T-helper 17 cell (primary cell): ENCODE results near the gene KANSL1. TPM values are rescaled to one million over a fixed set of nuclear protein-coding genes. Genes with fewer than 3 reads are reported as not detected.
A peak's percentile ranks its signal among the peaks of the same experiment; 100 is the strongest.

Experiments used
- ATAC-seq: fragments of 150-1000 bp; cut with Tn5 transposase; 2 replicates; pipeline ENCODE4 v1.10.0; 2021; ENCODE audit warnings: mild to moderate bottlenecking, moderate library complexity
- DNase-seq, 3 donors: peaks; one replicate each; pipeline versions ENCODE4 v3.0.0 to v3.0.0-alpha.2; 2020 to 2021
- H3K9me3 ChIP-seq: one replicate; pipeline ENCODE4 v1.7.0; 2013; ENCODE audit warnings: low read length, mild to moderate bottlenecking; ENCODE audit not compliant: control insufficient read depth, poor library complexity, severe bottlenecking
- H3K27ac Mint-ChIP-seq: one replicate; pipeline ENCODE4 v1.8.0; 2022; ENCODE audit warnings: mild to moderate bottlenecking, moderate library complexity, mixed read lengths
- H3K27me3 Mint-ChIP-seq: one replicate; pipeline ENCODE4 v1.8.0; 2022; ENCODE audit warnings: mixed read lengths
- H3K36me3 Mint-ChIP-seq: one replicate; pipeline ENCODE4 v1.8.0; 2022; ENCODE audit warnings: low read depth, mixed read lengths
- H3K4me1 Mint-ChIP-seq: one replicate; pipeline ENCODE4 v1.8.0; 2022; ENCODE audit warnings: mild to moderate bottlenecking, mixed read lengths
- H3K4me3 Mint-ChIP-seq: one replicate; pipeline ENCODE4 v1.8.0; 2022; ENCODE audit warnings: mild to moderate bottlenecking, moderate library complexity, mixed read lengths
- total RNA-seq, 4 donors: library from RNA in 2 of 4; stranded (reverse) in 2 of 4; gene quantifications; one replicate each; pipeline ENCODE4 v1.2.3 and lab custom pipeline; 2022 to 2026

Gene KANSL1
- total RNA-seq, 2 donors from 2014 or later: 142 to 187 TPM

DNA sequence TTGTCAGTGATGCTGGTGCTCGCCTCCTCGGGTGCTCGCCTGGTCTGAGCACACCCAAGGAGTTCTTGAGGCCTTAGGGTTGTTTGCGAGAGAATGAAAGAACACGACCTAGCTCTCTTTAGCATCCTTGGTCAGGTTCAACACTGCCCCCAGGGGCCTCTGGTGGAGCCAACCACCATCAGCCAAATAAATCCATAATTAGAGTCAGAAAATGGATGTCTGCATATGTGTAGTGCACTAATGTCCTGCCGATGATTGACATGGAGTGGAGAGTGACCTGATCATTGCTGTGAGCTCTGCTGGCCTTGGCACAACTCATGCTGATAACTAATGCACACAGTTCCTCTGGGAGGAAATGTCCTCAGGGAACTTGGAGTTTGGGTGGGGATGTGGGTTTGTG, 202.3 kb downstream of the KANSL1 start:
- Mint-ChIP-seq H3K27ac (no peak overlapping the region), H3K36me3 (peaks cover 4% of the 10 kb centered on the region), H3K4me3 (no peak overlapping the region), H3K27me3 (peaks cover 3% of the 10 kb centered on the region), H3K4me1 (peaks cover 1% of the 10 kb centered on the region)
- no peaks in the 10 kb centered on the region for H3K9me3 ChIP-seq
- ATAC-seq (no peak), DNase-seq (no peak)

DNA sequence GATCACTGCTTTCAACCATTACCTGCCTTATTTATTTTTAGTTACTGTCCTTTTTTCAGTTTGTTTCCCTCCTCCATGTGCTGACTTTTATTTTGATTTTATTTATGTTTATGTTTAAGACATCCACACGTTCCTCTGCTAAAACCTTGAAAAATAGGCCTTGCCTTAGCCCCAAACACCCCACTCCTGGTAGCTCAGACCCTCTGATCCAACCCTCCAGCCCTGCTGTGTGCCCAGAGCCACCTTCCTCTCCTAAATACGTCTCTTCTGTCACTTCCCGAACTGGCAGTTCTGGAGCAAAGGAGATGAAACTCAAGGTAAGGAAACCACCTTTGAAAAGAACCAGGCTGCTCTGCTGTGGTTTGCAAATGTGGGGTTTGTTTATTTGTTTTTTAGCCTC, 203.5 kb downstream of the KANSL1 start:
- peaks cover 7% of the 10 kb centered on the region for H3K27me3 Mint-ChIP-seq
- H3K27ac Mint-ChIP-seq: no peak overlapping the region
- no peaks in the 10 kb centered on the region for H3K9me3 ChIP-seq
- no peak for DNase-seq
- H3K4me1 Mint-ChIP-seq: peaks cover 8% of the 10 kb centered on the region
- no peak for ATAC-seq
- H3K4me3 Mint-ChIP-seq: no peak overlapping the region
- H3K36me3 Mint-ChIP-seq: peaks cover 3% of the 10 kb centered on the region

DNA sequence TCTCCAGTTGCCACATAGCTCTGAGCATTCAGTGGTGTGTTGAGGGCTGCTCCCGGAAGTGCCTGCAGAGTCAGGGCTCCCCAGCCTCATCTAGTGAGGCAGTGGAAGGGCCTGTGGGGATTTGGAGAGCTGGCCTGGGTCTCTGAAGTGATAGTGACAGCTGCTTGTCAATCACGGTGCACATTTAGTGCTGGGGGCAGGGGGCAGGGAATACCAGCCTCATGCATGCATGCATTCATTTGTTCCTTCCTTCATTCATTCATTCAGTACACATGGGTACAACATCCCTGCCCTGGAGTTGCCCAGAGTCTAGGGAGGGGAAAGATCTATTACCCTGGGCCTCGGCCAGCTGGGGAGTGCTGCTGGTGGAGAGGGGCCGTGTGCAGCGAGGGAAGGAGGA, 205.5 kb downstream of the KANSL1 start:
- peaks cover 7% of the 10 kb centered on the region for H3K27me3 Mint-ChIP-seq
- H3K27ac Mint-ChIP-seq: no peak overlapping the region
- no peak for ATAC-seq
- no peak for DNase-seq
- peaks cover 8% of the 10 kb centered on the region for H3K4me1 Mint-ChIP-seq
- peaks cover 3% of the 10 kb centered on the region for H3K36me3 Mint-ChIP-seq
- H3K4me3 Mint-ChIP-seq: no peak overlapping the region
- no peaks in the 10 kb centered on the region for H3K9me3 ChIP-seq

DNA sequence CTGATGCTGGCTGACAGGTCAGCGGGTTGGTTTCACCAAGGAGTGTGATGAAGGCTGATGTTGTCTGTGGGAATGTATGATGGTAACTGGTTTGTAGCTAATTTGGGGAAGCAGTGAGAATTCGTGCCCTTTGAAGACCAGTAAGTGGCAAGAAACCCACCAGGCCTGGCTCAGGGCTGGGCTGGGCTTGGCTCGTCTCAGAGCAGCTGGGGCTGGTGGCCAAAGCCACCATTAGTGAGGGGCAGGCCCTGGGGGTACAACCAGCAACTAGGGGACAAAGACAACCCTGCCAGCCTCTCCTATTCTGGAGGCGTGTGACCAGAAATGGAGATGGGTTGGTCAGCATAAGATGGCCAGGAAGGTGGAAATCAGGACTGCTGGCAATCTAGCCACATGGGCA, 207.2 kb downstream of the KANSL1 start:
- peaks cover 9% of the 10 kb centered on the region for H3K27me3 Mint-ChIP-seq
- no peaks in the 10 kb centered on the region for H3K9me3 ChIP-seq
- H3K4me3 Mint-ChIP-seq: no peak overlapping the region
- H3K27ac Mint-ChIP-seq: no peak overlapping the region
- peaks cover 3% of the 10 kb centered on the region for H3K36me3 Mint-ChIP-seq
- DNase-seq (no peak), ATAC-seq (no peak)
- H3K4me1 Mint-ChIP-seq: peaks cover 8% of the 10 kb centered on the region

DNA sequence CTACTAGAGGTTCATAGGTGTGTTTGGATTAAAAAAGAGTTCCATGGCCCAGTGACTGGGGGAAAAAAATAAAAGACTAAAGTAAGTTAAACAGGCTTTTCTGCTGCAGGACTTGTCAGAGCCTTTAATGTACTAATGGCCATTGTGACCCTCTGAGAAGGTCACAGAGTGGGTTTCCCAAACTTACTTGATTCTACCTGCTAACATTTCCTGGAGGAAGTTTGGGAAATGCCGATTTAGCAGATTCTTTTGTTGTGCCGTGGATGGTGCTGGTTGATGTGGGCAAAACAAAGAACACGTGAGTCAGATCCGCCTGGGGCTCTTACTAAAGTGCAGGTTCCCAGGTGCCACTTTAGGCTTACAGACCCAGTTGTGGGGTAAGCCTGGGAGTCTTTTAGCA, 207.8 kb downstream of the KANSL1 start:
- Mint-ChIP-seq H3K4me3 (no peak overlapping the region), H3K36me3 (peaks cover 3% of the 10 kb centered on the region), H3K27ac (peak overlapping the region; percentile 73), H3K4me1 (peaks cover 8% of the 10 kb centered on the region), H3K27me3 (peaks cover 12% of the 10 kb centered on the region)
- ATAC-seq (no peak), DNase-seq (no peak)
- no peaks in the 10 kb centered on the region for H3K9me3 ChIP-seq

DNA sequence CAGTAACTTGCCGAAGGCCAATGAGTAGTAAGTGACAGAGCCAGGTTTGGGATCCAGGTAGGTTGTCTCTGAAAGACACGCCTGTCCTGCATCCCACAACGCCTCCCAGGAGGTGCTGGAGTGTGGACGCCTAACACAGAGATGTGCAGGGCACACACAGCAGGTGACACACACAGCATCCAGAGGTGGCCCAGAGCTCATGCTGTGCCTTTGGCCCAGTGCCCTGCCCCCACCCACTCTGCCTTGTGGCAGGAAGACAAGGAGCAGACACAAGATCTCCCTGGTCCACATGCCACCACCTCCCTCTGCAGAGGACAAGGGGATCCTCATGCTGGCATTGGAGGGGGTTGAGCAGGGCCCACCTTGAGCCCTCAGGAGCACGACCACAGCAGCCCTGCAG, 208.9 kb downstream of the KANSL1 start:
- Mint-ChIP-seq H3K27ac (no peak overlapping the region), H3K36me3 (peaks cover 3% of the 10 kb centered on the region), H3K4me3 (no peak overlapping the region), H3K4me1 (peaks cover 8% of the 10 kb centered on the region), H3K27me3 (peaks cover 12% of the 10 kb centered on the region)
- ATAC-seq (no peak), DNase-seq (no peak)
- no peaks in the 10 kb centered on the region for H3K9me3 ChIP-seq

DNA sequence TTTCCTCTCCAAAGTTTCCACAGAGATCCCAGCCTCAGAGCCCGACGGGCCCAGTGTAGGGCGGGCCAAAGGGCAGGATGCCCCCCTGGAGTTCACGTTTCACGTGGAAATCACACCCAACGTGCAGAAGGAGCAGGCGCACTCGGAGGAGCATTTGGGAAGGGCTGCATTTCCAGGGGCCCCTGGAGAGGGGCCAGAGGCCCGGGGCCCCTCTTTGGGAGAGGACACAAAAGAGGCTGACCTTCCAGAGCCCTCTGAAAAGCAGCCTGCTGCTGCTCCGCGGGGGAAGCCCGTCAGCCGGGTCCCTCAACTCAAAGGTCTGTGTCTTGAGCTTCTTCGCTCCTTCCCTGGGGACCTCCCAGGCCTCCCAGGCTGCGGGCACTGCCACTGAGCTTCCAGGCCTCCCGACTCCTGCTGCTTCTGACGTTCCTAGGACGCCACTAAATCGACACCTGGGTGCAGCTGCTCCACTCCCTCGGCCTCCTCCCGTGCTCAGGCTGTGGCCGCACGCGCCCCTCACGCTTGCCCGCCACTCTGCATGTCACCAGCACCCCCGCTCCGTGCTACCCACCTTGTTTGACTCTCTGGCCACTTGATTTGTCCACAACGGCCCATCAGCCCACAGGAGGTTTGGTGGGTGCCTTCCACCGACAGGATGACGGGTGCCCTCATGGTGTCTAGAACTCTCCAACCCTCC, 209.5 kb downstream of the KANSL1 start:
- H3K4me1 Mint-ChIP-seq: peaks cover 8% of the 10 kb centered on the region

DNA sequence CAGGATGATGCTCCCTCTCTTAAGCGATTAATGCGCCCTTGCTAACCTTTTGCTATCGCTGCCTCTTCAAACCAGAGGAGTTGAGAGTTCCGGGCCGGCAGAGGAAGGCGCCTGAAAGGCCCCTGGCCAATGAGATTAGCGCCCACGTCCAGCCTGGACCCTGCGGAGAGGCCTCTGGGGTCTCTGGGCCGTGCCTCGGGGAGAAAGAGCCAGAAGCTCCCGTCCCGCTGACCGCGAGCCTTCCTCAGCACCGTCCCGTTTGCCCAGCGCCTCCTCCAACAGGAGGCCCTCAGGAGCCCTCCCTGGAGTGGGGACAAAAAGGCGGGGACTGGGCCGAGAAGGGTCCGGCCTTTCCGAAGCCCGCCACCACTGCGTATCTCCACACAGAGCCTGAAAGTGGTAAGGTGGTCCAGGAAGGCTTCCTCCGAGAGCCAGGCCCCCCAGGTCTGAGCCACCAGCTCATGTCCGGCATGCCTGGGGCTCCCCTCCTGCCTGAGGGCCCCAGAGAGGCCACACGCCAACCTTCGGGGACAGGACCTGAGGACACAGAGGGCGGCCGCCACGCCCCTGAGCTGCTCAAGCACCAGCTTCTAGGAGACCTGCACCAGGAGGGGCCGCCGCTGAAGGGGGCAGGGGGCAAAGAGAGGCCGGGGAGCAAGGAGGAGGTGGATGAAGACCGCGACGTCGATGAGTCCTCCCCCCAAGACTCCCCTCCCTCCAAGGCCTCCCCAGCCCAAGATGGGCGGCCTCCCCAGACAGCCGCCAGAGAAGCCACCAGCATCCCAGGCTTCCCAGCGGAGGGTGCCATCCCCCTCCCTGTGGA, 210.2 kb downstream of the KANSL1 start:
- peaks cover 3% of the 10 kb centered on the region for H3K36me3 Mint-ChIP-seq
- no peak for ATAC-seq
- peaks cover 12% of the 10 kb centered on the region for H3K27me3 Mint-ChIP-seq
- no peak overlapping the region for H3K4me3 Mint-ChIP-seq
- no peak overlapping the region for H3K27ac Mint-ChIP-seq
- H3K4me1 Mint-ChIP-seq: peaks cover 8% of the 10 kb centered on the region
- DNase-seq: no peak
- no peaks in the 10 kb centered on the region for H3K9me3 ChIP-seq

More for the DNA sequence above, 209.5 kb downstream of the KANSL1 start:
- DNase-seq (no peak), ATAC-seq (no peak)
- H3K4me3 Mint-ChIP-seq: no peak overlapping the region
- peaks cover 3% of the 10 kb centered on the region for H3K36me3 Mint-ChIP-seq
- peaks cover 12% of the 10 kb centered on the region for H3K27me3 Mint-ChIP-seq
- no peak overlapping the region for H3K27ac Mint-ChIP-seq
- H3K9me3 ChIP-seq: no peaks in the 10 kb centered on the region

DNA sequence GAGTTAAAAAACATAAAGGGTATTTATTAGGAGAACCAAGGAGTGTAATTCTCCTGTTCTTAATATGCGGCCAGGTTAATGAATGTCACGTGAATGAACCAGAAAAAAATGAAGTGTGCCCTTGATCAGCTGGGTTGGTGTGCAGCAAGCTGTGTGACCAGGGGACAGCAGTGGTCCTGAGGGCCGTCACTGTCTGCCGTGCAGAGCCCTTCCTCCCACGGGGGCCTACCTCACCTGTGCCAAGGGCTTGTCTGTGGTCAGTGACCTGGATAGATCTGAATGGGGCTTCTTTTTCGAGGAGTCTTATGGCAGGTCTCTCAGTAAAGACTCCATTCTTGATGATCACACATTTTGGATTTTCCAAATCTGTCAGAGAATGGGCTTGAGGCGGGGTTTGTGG, 211.9 kb downstream of the KANSL1 start:
- H3K4me1 Mint-ChIP-seq: peaks cover 8% of the 10 kb centered on the region
- peaks cover 3% of the 10 kb centered on the region for H3K36me3 Mint-ChIP-seq

DNA sequence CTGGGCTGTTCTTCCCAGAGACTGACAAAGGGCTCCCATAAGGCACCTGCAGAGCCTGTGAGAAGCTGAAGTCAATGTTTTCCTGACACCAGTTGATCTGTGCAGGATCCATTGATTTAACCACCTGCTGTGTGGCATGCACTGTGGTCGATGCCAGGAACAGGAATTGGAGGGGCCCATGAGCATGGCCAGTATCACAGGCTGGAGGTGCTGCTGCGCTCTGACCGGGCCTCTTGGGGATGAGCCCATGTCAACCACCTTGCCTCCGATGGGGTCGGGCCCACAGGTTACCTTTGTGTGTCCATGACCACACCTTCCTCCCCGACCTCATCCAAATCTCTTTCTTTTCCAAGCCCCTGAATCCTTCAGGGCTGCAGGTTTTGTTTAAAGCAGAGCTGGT, 212.4 kb downstream of the KANSL1 start:
- peaks cover 9% of the 10 kb centered on the region for H3K27me3 Mint-ChIP-seq

More for the DNA sequence above, 211.9 kb downstream of the KANSL1 start:
- no peaks in the 10 kb centered on the region for H3K9me3 ChIP-seq
- peaks cover 12% of the 10 kb centered on the region for H3K27me3 Mint-ChIP-seq
- H3K27ac Mint-ChIP-seq: no peak overlapping the region
- ATAC-seq (no peak), DNase-seq (no peak)
- H3K4me3 Mint-ChIP-seq: no peak overlapping the region

More for the DNA sequence above, 212.4 kb downstream of the KANSL1 start:
- H3K36me3 Mint-ChIP-seq: peaks cover 2% of the 10 kb centered on the region
- ATAC-seq (no peak), DNase-seq (no peak)
- H3K4me3 Mint-ChIP-seq: no peak overlapping the region
- H3K4me1 Mint-ChIP-seq: peaks cover 7% of the 10 kb centered on the region
- no peak overlapping the region for H3K27ac Mint-ChIP-seq
- H3K9me3 ChIP-seq: no peaks in the 10 kb centered on the region

Other genes with a start within 250 kb of the KANSL1 start
- not detected for gene STH, start 194.2 kb downstream of the KANSL1 start, total RNA-seq
- 10 to 100 TPM in 1 of 2 donors, 1 to 10 TPM in 1; 5.5 to 11.4 TPM for gene LRRC37A, start 101.7 kb upstream of the KANSL1 start, total RNA-seq
- gene ARL17B, start 168.3 kb upstream of the KANSL1 start, total RNA-seq: 10 to 100 TPM; 22.9 to 23.0 TPM